Mucosa of rectum (tissue), 2 donors: Measurements from ENCODE around the gene EPHB3.

ENCODE experiments used
- H3K27ac ChIP-seq, 2 donors: one replicate each; pipeline ENCODE4 v1.7.0; 2013; ENCODE audit warnings: inconsistent platforms in 2 of 2, low read depth in 2 of 2, low read length in 2 of 2
- H3K27me3 ChIP-seq, 2 donors: one replicate each; pipeline ENCODE4 v1.7.0; 2013; ENCODE audit warnings: low read length in 2 of 2; ENCODE audit not compliant: control insufficient read depth in 2 of 2, insufficient read depth in 2 of 2
- H3K36me3 ChIP-seq, 2 donors: one replicate each; pipeline ENCODE4 v1.7.0; 2013; ENCODE audit warnings: low read length in 2 of 2; ENCODE audit not compliant: control insufficient read depth in 2 of 2, insufficient read depth in 2 of 2
- H3K4me1 ChIP-seq, 2 donors: one replicate each; pipeline ENCODE4 v1.7.0; 2013; ENCODE audit warnings: low read length in 2 of 2, mild to moderate bottlenecking in 1 of 2; ENCODE audit not compliant: control insufficient read depth in 2 of 2, insufficient read depth in 2 of 2
- H3K4me3 ChIP-seq, 2 donors: one replicate each; pipeline ENCODE4 v1.7.0; 2013; ENCODE audit warnings: low read length in 2 of 2
- H3K9ac ChIP-seq, 2 donors: one replicate each; pipeline ENCODE4 v1.7.0; 2013; ENCODE audit warnings: low read length in 2 of 2, low read depth in 1 of 2, mild to moderate bottlenecking in 1 of 2
- H3K9me3 ChIP-seq, 2 donors: one replicate each; pipeline ENCODE4 v1.7.0; 2013; ENCODE audit warnings: low read length in 2 of 2; ENCODE audit not compliant: control insufficient read depth in 2 of 2
- donor health status: healthy.
- donor health status: Normal muscosa, but diverticular disease.

EPHB3 gene

DNA sequence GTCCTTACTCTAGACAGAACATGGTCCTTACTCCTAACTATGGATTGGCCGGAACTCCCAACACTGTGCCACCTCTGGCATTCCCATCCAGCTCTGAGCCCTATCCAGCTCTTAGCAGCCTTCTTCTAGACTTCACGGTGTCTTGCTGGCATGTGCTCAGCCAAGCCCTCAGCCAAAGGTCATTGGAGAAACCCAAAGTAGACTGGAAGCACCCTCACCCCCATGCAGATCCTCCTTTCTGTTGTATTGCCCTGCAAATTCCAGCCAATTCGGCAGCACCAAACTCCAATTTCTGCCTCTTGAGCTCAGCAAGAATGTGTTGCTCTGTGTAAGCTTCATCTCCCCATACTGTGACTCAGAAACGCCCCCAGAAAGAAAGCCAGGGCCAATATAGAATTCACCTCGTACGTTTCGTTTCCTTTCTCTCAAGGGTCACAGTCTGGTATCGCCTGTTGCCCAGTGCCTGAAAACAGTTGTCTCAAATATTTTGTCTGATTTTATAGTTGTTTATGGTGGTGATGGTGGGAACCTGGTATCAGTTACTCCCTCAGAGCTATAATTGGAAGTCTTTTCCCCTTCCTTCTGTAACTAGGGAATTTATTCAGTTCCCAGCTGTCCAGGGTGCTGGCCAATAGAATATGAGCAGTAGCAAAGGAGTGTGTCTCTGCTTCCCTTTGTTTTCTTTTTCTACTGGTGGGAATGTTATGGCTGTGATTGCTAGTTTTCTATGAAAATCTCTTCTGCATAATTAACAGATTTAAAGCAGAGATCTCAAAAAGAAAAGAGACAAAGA lies 28.4 kb upstream of the EPHB3 start:
- no peak overlapping the region for H3K4me3 ChIP-seq
- H3K27me3 ChIP-seq, result no peaks in the 10 kb centered on the region
- H3K9me3 ChIP-seq, result no peaks in the 10 kb centered on the region
- no peak overlapping the region for H3K9ac ChIP-seq
- no peak overlapping the region for H3K27ac ChIP-seq
- no peaks in the 10 kb centered on the region for H3K4me1 ChIP-seq
- H3K36me3 ChIP-seq, result no peaks in the 10 kb centered on the region

GRCh38 chr3:184537885-184538665 lies 23.5 kb upstream of the EPHB3 start:
- H3K4me3 ChIP-seq, result no peak overlapping the region
- H3K27me3 ChIP-seq, result peaks cover 0 to 5% of the 10 kb centered on the region in 2 donors
- no peaks in the 10 kb centered on the region for H3K9me3 ChIP-seq
- H3K9ac ChIP-seq, result no peak overlapping the region
- H3K4me1 ChIP-seq, result no peaks in the 10 kb centered on the region
- H3K36me3 ChIP-seq, result no peaks in the 10 kb centered on the region
- H3K27ac ChIP-seq, result no peak overlapping the region

DNA sequence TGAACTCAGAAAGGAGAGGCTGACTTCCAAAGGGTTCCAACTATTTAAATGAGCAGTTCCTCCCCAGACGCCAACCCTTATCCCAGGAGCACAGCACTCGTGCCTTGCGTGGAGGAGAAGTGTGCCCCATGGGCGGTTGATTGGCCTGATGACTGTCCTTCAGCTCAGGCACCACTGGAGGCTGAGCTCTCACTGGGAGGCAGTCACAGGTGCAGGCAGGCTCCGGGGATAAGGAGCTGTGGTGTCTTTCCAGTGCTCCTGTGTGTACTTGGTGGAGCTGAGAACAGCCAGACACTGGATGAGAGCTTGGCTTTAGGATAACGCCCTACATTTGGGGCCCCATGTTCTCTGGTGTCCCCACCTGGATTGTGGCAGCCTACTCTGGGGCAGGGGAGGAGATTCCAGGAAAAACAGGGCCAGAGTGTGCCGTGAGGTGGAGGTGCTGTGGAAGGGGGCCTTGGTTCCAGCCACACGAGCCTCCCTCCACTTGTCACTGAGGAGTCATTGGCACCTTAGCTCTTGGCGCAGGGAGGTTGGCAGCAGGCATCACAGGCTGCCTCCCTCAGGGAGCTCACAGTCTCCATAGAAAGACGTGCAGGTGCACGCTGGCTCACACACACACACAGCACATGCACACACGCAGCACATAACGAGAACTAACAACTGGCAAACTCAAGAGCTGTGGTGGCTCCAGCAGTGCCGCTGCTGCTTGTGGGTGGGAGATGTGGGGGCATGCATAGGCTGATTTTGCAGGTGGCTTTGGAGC lies 22.7 kb upstream of the EPHB3 start:
- Histone ChIP-seq H3K27ac (no peak overlapping the region), H3K9me3 (no peaks in the 10 kb centered on the region), H3K4me1 (no peaks in the 10 kb centered on the region), H3K36me3 (no peaks in the 10 kb centered on the region), H3K27me3 (peaks cover 0 to 10% of the 10 kb centered on the region in 2 donors), H3K9ac (no peak overlapping the region), H3K4me3 (no peak overlapping the region)

- no peak overlapping the region for H3K27ac ChIP-seq
- H3K9ac ChIP-seq, result no peak overlapping the region
- no peaks in the 10 kb centered on the region for H3K9me3 ChIP-seq
- H3K4me3 ChIP-seq, result no peak overlapping the region
- no peaks in the 10 kb centered on the region for H3K4me1 ChIP-seq
- no peaks in the 10 kb centered on the region for H3K36me3 ChIP-seq
- peaks cover 0 to 10% of the 10 kb centered on the region in 2 donors for H3K27me3 ChIP-seq
Measured at GRCh38 chr3:184539801-184540435, 21.7 kb upstream of the EPHB3 start.

DNA sequence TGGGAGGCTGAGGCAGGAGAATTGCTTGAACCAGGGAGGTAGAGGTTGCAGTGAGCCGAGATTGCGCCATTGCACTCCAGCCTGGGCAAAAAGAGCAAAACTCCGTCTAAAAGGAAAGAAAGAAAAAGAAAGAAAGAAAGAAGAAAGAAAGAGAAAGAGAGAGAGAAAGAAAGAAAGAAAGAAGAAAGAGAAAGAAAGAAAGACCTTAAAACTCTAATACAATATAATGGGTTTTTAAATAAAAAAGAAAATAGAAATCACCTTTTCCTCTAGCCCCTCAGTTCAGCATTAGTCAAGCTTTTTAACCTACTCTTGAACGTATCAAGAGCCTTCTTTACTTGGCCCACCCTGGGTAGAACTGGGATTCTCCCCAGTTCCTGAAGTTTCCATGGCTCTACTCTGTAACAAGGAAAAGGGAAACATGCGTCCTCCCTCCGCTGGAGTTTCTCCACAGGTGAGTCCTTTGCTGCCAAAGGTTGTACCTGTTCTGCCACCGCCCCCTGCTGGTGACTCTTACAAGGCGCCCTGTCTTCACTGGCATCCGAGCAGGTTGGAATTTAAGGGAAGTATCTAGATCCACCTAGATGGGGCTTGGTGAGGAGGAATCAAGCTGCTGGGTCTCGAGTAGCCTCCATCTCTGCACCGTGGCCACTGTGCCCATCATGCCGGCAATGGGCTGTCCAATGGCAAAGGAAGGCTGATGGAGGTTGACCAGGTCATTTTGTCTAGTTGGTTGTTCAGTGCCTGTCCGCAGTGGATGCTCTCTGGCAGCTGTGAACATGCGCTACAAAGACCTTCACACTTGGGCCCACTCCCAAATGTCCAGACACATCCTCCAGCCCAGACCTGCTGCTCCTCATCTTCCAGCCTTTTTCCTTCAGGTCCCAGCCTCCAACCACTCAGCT lies 20.6 kb upstream of the EPHB3 start:
- Histone ChIP-seq H3K27me3 (peaks cover 0 to 10% of the 10 kb centered on the region in 2 donors), H3K27ac (no peak overlapping the region), H3K36me3 (no peaks in the 10 kb centered on the region), H3K9me3 (no peaks in the 10 kb centered on the region), H3K4me1 (no peaks in the 10 kb centered on the region), H3K4me3 (no peak overlapping the region), H3K9ac (no peak overlapping the region)

GRCh38 chr3:184541886-184542562 lies 19.6 kb upstream of the EPHB3 start:
- Histone ChIP-seq H3K4me1 (peaks cover 0 to 2% of the 10 kb centered on the region in 2 donors), H3K36me3 (no peaks in the 10 kb centered on the region), H3K27ac (no peak overlapping the region), H3K9ac (no peak overlapping the region), H3K27me3 (peaks cover 0 to 10% of the 10 kb centered on the region in 2 donors), H3K9me3 (no peaks in the 10 kb centered on the region), H3K4me3 (no peak overlapping the region)

DNA sequence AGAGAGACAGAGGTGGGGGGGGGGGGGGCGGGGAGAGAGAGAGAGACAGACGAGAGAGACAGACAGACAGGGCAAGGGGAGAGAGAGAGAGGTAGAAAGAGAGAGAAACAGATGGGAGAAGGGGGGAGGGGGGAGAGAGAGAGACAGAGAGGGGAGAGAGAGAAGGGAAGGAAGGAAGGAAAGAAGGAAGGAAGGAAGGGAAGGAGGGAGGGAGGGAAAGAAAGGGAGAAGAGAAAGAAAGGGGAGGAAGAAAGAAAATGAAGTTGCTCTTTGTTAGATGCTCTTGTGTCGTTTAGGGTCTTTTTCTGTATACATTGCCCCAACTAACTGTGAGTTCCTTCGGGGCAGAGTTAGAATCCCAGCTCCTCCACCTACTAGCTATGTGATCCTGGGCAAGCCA lies 19.0 kb upstream of the EPHB3 start:
- no peak overlapping the region for H3K27ac ChIP-seq
- no peak overlapping the region for H3K4me3 ChIP-seq
- H3K4me1 ChIP-seq, result peaks cover 0 to 3% of the 10 kb centered on the region in 2 donors
- no peak overlapping the region for H3K9ac ChIP-seq
- peaks cover 0 to 10% of the 10 kb centered on the region in 2 donors for H3K27me3 ChIP-seq
- no peaks in the 10 kb centered on the region for H3K9me3 ChIP-seq
- H3K36me3 ChIP-seq, result no peaks in the 10 kb centered on the region

- Histone ChIP-seq H3K4me3 (no peak overlapping the region), H3K9ac (no peak overlapping the region), H3K9me3 (no peaks in the 10 kb centered on the region), H3K27ac (no peak overlapping the region), H3K4me1 (peaks cover 0 to 3% of the 10 kb centered on the region in 2 donors), H3K36me3 (no peaks in the 10 kb centered on the region), H3K27me3 (peaks cover 0 to 10% of the 10 kb centered on the region in 2 donors)
Measured at GRCh38 chr3:184543256-184543655, 18.3 kb upstream of the EPHB3 start.
